ENCODE results near the gene SLC4A4. TPM values are rescaled to one million over a fixed set of nuclear protein-coding genes. Genes with fewer than 3 reads are reported as not detected.

Gene SLC4A4
- total and polyA plus RNA-seq, 12 donors = 1.3 to 34.5 (median 25.1) TPM

GRCh38 chr4:71392109-71392508, 53.3 kb downstream of the SLC4A4 start:
- ATAC-seq = no peak
- 88 to 89% methylated on average over 3 of the region's 3 CpGs for WGBS, 2 donors
- no peaks in the 10 kb centered on the region for H3K27me3 ChIP-seq
- H3K4me3 ChIP-seq = no peak overlapping the region
- intact Hi-C loops (cut with DNase I) = no loop called here
- DNase-seq = no peak
- H3K27ac ChIP-seq = no peak overlapping the region
- H3K9me3 ChIP-seq = no peaks in the 10 kb centered on the region
- no peak for TF ChIP-seq CTCF (IDR thresholded peaks at IDR 0.05)
- peaks cover 0 to 5% (median 0%) of the 10 kb centered on the region in 9 donors for H3K4me1 ChIP-seq
- H3K36me3 ChIP-seq = no peaks in the 10 kb centered on the region

GRCh38 chr4:71396382-71396781, 57.6 kb downstream of the SLC4A4 start:
- WGBS, 2 donors = 71 to 89% methylated on average over 1 of the region's 1 CpG
- TF ChIP-seq CTCF (IDR thresholded peaks at IDR 0.05) = no peak
- Histone ChIP-seq H3K4me3 (no peak overlapping the region), H3K4me1 (peaks cover 0 to 6% (median 0%) of the 10 kb centered on the region in 9 donors), H3K27me3 (no peaks in the 10 kb centered on the region), H3K9me3 (no peaks in the 10 kb centered on the region), H3K27ac (no peak overlapping the region), H3K36me3 (no peaks in the 10 kb centered on the region)
- no peak for DNase-seq
- intact Hi-C loops (cut with DNase I) = no loop called here
- ATAC-seq = no peak

DNA sequence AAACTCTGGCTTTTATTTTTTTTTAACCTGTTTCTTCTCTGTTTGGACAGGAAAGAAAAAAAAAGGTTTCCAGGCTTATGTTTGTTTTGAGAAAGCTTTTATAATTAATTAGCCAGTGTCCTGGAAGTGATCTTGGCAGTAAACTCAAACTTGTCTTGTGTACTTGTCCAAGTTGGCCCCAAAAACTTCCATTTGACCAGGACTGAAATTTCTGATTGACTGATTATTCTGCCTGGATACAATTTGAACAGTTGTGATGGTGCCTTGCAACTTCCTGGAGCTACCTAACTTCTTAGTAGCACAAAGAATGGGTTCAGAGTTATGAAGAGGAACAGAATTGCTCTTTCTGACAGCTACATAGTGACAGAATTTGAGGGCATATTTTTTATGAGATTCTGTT, 62.0 kb downstream of the SLC4A4 start:
- Histone ChIP-seq H3K4me3 (no peak overlapping the region), H3K36me3 (no peaks in the 10 kb centered on the region), H3K27ac (no peak overlapping the region), H3K27me3 (no peaks in the 10 kb centered on the region), H3K4me1 (peaks cover 0 to 6% (median 0%) of the 10 kb centered on the region in 9 donors), H3K9me3 (no peaks in the 10 kb centered on the region)
- no peak for ATAC-seq
- no peak for TF ChIP-seq CTCF (IDR thresholded peaks at IDR 0.05)
- intact Hi-C loops (cut with DNase I) = no loop called here
- DNase-seq = no peak

- ATAC-seq (no peak), DNase-seq (no peak)
- Histone ChIP-seq H3K4me3 (no peak overlapping the region), H3K27ac (no peak overlapping the region), H3K27me3 (no peaks in the 10 kb centered on the region), H3K36me3 (no peaks in the 10 kb centered on the region), H3K9me3 (no peaks in the 10 kb centered on the region), H3K4me1 (peaks cover 0 to 6% (median 0%) of the 10 kb centered on the region in 9 donors)
- intact Hi-C loops (cut with DNase I) = no loop called here
- no peak for TF ChIP-seq CTCF (IDR thresholded peaks at IDR 0.05)
Measured at GRCh38 chr4:71402616-71403015, 63.8 kb downstream of the SLC4A4 start.

DNA sequence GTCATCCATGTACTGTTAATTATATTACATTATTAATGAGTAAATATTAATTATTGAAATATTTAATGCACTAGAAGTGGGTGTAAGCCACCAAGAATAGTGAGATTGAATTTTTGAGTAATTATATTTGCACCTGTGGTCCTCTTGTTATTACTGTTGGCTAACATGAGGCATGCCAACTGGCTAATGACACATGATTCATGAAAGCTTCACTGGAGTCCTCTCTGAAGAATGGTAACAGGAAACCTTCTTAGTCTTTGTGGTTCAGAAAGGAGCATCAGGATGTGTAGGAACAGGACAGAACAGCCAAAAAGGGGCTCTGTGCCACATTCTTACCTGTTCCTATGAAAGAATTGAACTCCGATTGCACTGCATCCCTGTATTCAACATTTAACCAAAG, 65.2 kb downstream of the SLC4A4 start:
- Histone ChIP-seq H3K4me1 (peaks cover 0 to 6% (median 0%) of the 10 kb centered on the region in 9 donors), H3K36me3 (no peaks in the 10 kb centered on the region), H3K27me3 (no peaks in the 10 kb centered on the region), H3K27ac (no peak overlapping the region), H3K4me3 (no peak overlapping the region), H3K9me3 (peaks cover 0 to 8% (median 0%) of the 10 kb centered on the region in 11 donors)
- TF ChIP-seq CTCF (IDR thresholded peaks at IDR 0.05) = no peak
- DNase-seq (no peak), ATAC-seq (no peak)
- intact Hi-C loops (cut with DNase I) = no loop called here
- 96 to 97% methylated on average over 1 of the region's 1 CpG for WGBS, 2 donors

Measured in heart right ventricle (tissue), 16 donors.